ENCODE measurements around the gene LARP1.

The LARP1 gene

GRCh38 chr5:154793599-154794524 lies 38.7 kb downstream of the LARP1 start:
- DNase-seq (ENCODE audit: low read depth in 2 of 2), result peak; percentile 25 to 42
- TF ChIP-seq, protein P1, sequence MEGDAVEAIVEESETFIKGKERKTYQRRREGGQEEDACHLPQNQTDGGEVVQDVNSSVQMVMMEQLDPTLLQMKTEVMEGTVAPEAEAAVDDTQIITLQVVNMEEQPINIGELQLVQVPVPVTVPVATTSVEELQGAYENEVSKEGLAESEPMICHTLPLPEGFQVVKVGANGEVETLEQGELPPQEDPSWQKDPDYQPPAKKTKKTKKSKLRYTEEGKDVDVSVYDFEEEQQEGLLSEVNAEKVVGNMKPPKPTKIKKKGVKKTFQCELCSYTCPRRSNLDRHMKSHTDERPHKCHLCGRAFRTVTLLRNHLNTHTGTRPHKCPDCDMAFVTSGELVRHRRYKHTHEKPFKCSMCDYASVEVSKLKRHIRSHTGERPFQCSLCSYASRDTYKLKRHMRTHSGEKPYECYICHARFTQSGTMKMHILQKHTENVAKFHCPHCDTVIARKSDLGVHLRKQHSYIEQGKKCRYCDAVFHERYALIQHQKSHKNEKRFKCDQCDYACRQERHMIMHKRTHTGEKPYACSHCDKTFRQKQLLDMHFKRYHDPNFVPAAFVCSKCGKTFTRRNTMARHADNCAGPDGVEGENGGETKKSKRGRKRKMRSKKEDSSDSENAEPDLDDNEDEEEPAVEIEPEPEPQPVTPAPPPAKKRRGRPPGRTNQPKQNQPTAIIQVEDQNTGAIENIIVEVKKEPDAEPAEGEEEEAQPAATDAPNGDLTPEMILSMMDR (IDR thresholded peaks at IDR 0.05; ENCODE audit: low read depth, low read length), result no peak
- no peak overlapping the region for H3K4me3 ChIP-seq (replicated peaks in 1 of 2; ENCODE audit: low read depth in 2 of 2, low read length in 2 of 2)

- H3K4me3 ChIP-seq (replicated peaks in 1 of 2; ENCODE audit: low read depth in 2 of 2, low read length in 2 of 2), result no peak overlapping the region
- TF ChIP-seq, protein P1 (IDR thresholded peaks at IDR 0.05; ENCODE audit: low read depth, low read length), result no peak
- peak; percentile 34 to 66 for DNase-seq (ENCODE audit: low read depth in 2 of 2)
Measured at GRCh38 chr5:154794525-154795234, 39.5 kb downstream of the LARP1 start.

DNA sequence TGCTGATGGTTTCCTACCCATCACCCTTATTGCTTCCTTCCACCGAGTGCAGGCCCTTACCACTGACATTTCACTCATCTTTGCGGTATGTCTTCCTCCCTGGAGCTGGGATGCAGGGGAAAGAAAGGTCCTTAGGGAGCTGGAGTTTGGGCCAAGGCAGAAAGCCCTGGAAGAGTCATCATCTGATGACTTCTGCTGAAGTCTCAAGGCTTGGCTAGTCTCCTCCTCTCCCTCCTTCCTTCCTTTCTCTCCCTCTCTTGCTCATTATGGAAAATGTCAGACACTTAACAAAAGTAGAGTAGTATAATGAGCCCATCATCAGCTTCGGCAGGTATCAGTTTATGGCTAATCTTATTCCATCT lies 40.0 kb downstream of the LARP1 start:
- TF ChIP-seq, protein P1 (IDR thresholded peaks at IDR 0.05; ENCODE audit: low read depth, low read length), result no peak
- H3K4me3 ChIP-seq (replicated peaks in 1 of 2; ENCODE audit: low read depth in 2 of 2, low read length in 2 of 2), result no peak overlapping the region
- peak; percentile 23 to 41 for DNase-seq (ENCODE audit: low read depth in 2 of 2)

DNA sequence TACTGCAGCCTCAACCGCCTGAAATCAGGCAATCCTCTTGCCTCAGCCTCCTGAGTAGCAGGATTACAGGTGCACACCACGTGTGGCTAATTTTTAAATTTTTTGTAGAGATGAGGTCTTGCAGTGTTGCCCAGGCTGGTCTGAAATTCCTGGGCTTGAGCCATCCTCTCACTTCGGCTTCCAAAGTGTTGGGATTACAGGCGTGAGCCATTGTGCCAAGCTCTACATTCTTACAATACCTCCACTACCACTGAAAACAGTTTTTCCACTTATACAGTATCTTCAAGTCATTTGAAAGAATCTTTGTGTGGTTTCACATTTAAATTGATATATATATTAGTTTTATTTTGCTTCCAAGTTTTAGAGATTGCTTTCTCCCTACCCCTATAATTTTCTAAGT lies 42.6 kb downstream of the LARP1 start:
- TF ChIP-seq, protein P1 (IDR thresholded peaks at IDR 0.05; ENCODE audit: low read depth, low read length), result no peak
- peak in 1 of 2 donors; percentile 25 for DNase-seq (ENCODE audit: low read depth in 2 of 2)
- H3K4me3 ChIP-seq (replicated peaks in 1 of 2; ENCODE audit: low read depth in 2 of 2, low read length in 2 of 2), result no peak overlapping the region

DNA sequence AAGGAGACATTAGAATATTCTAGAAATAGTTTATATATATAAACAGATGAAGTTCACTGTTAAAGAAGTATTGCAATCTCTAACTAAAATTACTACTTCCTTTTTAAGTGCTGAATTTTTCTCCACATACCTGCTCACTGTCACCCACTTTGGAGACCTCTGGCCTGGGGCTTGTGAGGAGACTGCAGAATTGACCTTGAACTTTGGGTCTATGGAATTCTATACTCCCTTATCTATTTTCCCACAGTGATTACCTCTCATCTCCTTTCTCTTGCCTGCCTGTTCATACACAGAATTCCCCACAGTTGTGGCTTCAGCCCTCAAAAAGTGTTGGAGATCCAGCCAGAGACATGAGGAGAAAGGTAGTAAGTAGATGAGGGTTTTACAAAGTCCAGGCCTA lies 45.4 kb downstream of the LARP1 start:
- no peak overlapping the region for H3K4me3 ChIP-seq (replicated peaks in 1 of 2; ENCODE audit: low read depth in 2 of 2, low read length in 2 of 2)
- DNase-seq (ENCODE audit: low read depth in 2 of 2), result no peak
- TF ChIP-seq, protein P1 (IDR thresholded peaks at IDR 0.05; ENCODE audit: low read depth, low read length), result no peak

DNA sequence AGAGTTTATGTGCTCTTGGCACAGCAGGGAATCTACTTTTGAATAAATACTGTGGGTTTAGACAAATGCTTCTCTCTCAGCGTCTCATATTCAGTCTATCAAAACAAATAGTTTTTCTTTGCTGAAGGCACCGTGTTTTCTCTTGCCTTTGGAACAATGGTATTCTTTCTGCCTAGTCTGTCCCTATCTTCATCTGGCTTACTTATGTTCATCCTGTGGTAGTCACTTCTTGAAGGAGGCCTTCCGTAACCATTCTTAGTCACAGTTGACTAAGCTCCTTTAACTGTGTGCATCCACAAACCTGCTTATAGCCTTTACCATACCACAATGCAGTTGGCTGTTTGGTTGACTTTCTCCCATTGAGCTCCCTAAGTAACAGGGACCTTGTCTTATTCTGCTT lies 45.9 kb downstream of the LARP1 start:
- no peak overlapping the region for H3K4me3 ChIP-seq (replicated peaks in 1 of 2; ENCODE audit: low read depth in 2 of 2, low read length in 2 of 2)
- DNase-seq (ENCODE audit: low read depth in 2 of 2), result peak; percentile 18 to 73
- TF ChIP-seq, protein P1 (IDR thresholded peaks at IDR 0.05; ENCODE audit: low read depth, low read length), result no peak
